HCT116 (cell line): ENCODE data around the gene LFNG. TPM values are rescaled to one million over a fixed set of nuclear protein-coding genes. Genes with fewer than 3 reads are reported as not detected.

Experiments used
- ATAC-seq: fragments of 200-7000 bp; cut with Tn5 transposase; 2 replicates; pipeline ENCODE4 v1.9.1; 2020; ENCODE audit warnings: mild to moderate bottlenecking, moderate library complexity
- BruUV-seq: library from RNA; stranded (reverse); fragments of 400-500 nt; replicated peaks from 2 replicates; lab custom pipeline; 2021; lab: Mats Ljungman, UMichigan
- CTCF ChIA-PET: fragments of 300-600 bp; sonication (Branson Sonifier 250); formaldehyde crosslinking; loops from one replicate; lab custom pipeline; 2021; ENCODE audit warnings: antibody characterized with exemption; lab: Charles Lee
- POLR2A ChIA-PET: fragments of 300-600, 350-600 bp; sonication (Branson Sonifier 250); formaldehyde crosslinking; loops from one replicate; lab custom pipeline; 2021; ENCODE audit warnings: antibody characterized with exemption; lab: Charles Lee
- RAD21 ChIA-PET, 2 experiments: fragments of 300-600 bp; sonication (Branson Sonifier 250); formaldehyde crosslinking; loops; one replicate each; lab custom pipeline; 2023; ENCODE audit warnings: low total read pairs in 2 of 2; ENCODE audit not compliant: uncharacterized antibody in 2 of 2, unreplicated experiment in 2 of 2, low non-redundant PET in 1 of 2; lab: Charles Lee
- DNase-seq: peaks from one replicate; pipeline ENCODE4 v3.0.0-alpha.2; 2010; ENCODE audit warnings: low read depth, low spot score
- H2AFZ ChIP-seq: fragments of 200-600 bp; shearing (Covaris generic), sonication (generic); 2 replicates; pipeline ENCODE4 v1.6.1; 2017; ENCODE audit warnings: low read depth, mixed run types, mixed read lengths, antibody characterized with exemption, low read length; ENCODE audit not compliant: poor library complexity, severe bottlenecking
- H3K27ac ChIP-seq: 2 replicates; pipeline ENCODE4 v1.5.1; 2012; ENCODE audit warnings: low read depth, low read length
- H3K27me3 ChIP-seq: fragments of 200-600 bp; sonication (generic); 2 replicates; pipeline ENCODE4 v1.6.1; 2016; ENCODE audit warnings: mixed run types, low read length, mixed read lengths; ENCODE audit not compliant: insufficient read depth
- H3K36me3 ChIP-seq, 2 experiments: fragments of 200-500 bp in 1 of 2; fragments of 200-600 bp in 1 of 2; sonication (Bioruptor generic) in 1 of 2; sonication (generic) in 1 of 2; 2 replicates each; pipeline versions ENCODE4 v1.5.1 to v1.6.1; 2014 to 2016; ENCODE audit warnings: low read length in 2 of 2, inconsistent platforms in 1 of 2, mixed read lengths in 1 of 2, mixed run types in 1 of 2; ENCODE audit not compliant: insufficient read depth in 2 of 2, control insufficient read depth in 1 of 2
- H3K4me1 ChIP-seq, 2 experiments: fragments of 200-600 bp in 1 of 2; sonication (generic) in 1 of 2; 2 replicates each; pipeline versions ENCODE4 v1.5.1 to v1.6.1; 2012 to 2017; ENCODE audit warnings: low read length in 2 of 2, inconsistent platforms in 1 of 2, mild to moderate bottlenecking in 1 of 2, mixed read lengths in 1 of 2, mixed run types in 1 of 2, moderate library complexity in 1 of 2; ENCODE audit not compliant: insufficient read depth in 2 of 2, control insufficient read depth in 1 of 2
- H3K4me2 ChIP-seq: fragments of 200-600 bp; sonication (generic); 2 replicates; pipeline ENCODE4 v1.6.1; 2017; ENCODE audit warnings: mixed run types, low read length, mixed read lengths
- H3K4me3 ChIP-seq, 2 experiments: fragments of 200-600 bp in 1 of 2; sonication (generic) in 1 of 2; replicated peaks in 1 of 2; 2 replicates each; pipeline ENCODE4 v1.5.1; 2011 to 2016; ENCODE audit warnings: low read length in 2 of 2, control low read depth in 1 of 2, low read depth in 1 of 2, mild to moderate bottlenecking in 1 of 2, mixed read lengths in 1 of 2, mixed run types in 1 of 2
- H3K79me2 ChIP-seq: fragments of 200-600 bp; sonication (generic); 2 replicates; pipeline ENCODE4 v1.6.1; 2017; ENCODE audit warnings: mild to moderate bottlenecking, mixed run types, low read length, moderate library complexity, mixed read lengths; ENCODE audit not compliant: insufficient read depth
- H3K9ac ChIP-seq: fragments of 200-600 bp; sonication (generic); 2 replicates; pipeline ENCODE4 v1.6.1; 2016; ENCODE audit warnings: low read length, mixed read lengths
- H3K9me2 ChIP-seq: fragments of 200-600 bp; sonication (generic), shearing (Covaris generic); 2 replicates; pipeline ENCODE4 v1.6.1; 2017; ENCODE audit warnings: mixed run types, mild to moderate bottlenecking, moderate library complexity; ENCODE audit not compliant: insufficient read depth
- H3K9me3 ChIP-seq, 2 experiments: fragments of 200-500 bp in 1 of 2; fragments of 200-600 bp in 1 of 2; sonication (Bioruptor generic) in 1 of 2; sonication (generic) in 1 of 2; 2 replicates each; pipeline ENCODE4 v1.6.1; 2014 to 2017; ENCODE audit warnings: low read length in 2 of 2, mixed read lengths in 2 of 2, inconsistent platforms in 1 of 2, low read depth in 1 of 2, mild to moderate bottlenecking in 1 of 2, mixed run types in 1 of 2, moderate library complexity in 1 of 2; ENCODE audit not compliant: control insufficient read depth in 1 of 2, insufficient read depth in 1 of 2
- H4K20me1 ChIP-seq: fragments of 200-600 bp; sonication (generic), shearing (Covaris generic); 2 replicates; pipeline ENCODE4 v1.6.1; 2017; ENCODE audit warnings: mixed run types, mild to moderate bottlenecking, moderate library complexity; ENCODE audit not compliant: insufficient read depth
- CEBPB ChIP-seq: IDR thresholded peaks from 2 replicates; pipeline ENCODE4 v1.6.1; 2012; ENCODE audit warnings: low read depth
- EGR1 ChIP-seq: IDR thresholded peaks from 2 replicates; pipeline ENCODE4 v1.6.1; 2012; ENCODE audit warnings: low read depth
- EZH2phosphoT487 ChIP-seq: fragments of 200-600 bp; IDR thresholded peaks from 2 replicates; pipeline ENCODE4 v1.6.1; 2018; ENCODE audit warnings: antibody characterized with exemption, borderline replicate concordance
- POLR2AphosphoS5 ChIP-seq: IDR thresholded peaks from 2 replicates; pipeline ENCODE4 v1.6.1; 2011; ENCODE audit warnings: mild to moderate bottlenecking, low read depth, low read length, moderate library complexity
- SRF ChIP-seq: IDR thresholded peaks from 2 replicates; pipeline ENCODE4 v1.6.1; 2012; ENCODE audit warnings: low read depth
- TCF7L2 ChIP-seq: IDR thresholded peaks from 2 replicates; pipeline ENCODE4 v1.7.0; 2011; ENCODE audit warnings: borderline replicate concordance, inconsistent platforms; ENCODE audit not compliant: insufficient read depth, insufficient read length; ENCODE audit errors: extremely low read depth
- YY1 ChIP-seq: IDR thresholded peaks from 2 replicates; pipeline ENCODE4 v1.6.1; 2011; ENCODE audit warnings: low read length, low read depth, moderate library complexity, mild to moderate bottlenecking; ENCODE audit not compliant: insufficient replicate concordance; ENCODE audit errors: extremely low read depth
- intact Hi-C: fragments of 100-400 bp; cut with micrococcal nuclease; formaldehyde crosslinking; loops from 2 replicates; pipeline ENCODE4 v1.10.0; 2022
- total RNA-seq: library from RNA; stranded (reverse); gene quantifications from one replicate; pipeline ENCODE4 v1.2.1, GENCODE V29; 2021; ENCODE audit not compliant: unreplicated experiment
- TF ChIP-seq, protein P1 (sequence below): IDR thresholded peaks from 2 replicates; pipeline ENCODE4 v1.6.1; 2012
- TF ChIP-seq, protein P2 (sequence below): IDR thresholded peaks from 2 replicates; pipeline ENCODE4 v1.6.1; 2012; ENCODE audit warnings: low read depth
- TF ChIP-seq, protein P3 (sequence below): IDR thresholded peaks from 2 replicates; pipeline ENCODE4 v1.6.1; 2012

Gene LFNG
- total RNA-seq, 1 experiment from 2014 or later: 14.3 TPM

DNA sequence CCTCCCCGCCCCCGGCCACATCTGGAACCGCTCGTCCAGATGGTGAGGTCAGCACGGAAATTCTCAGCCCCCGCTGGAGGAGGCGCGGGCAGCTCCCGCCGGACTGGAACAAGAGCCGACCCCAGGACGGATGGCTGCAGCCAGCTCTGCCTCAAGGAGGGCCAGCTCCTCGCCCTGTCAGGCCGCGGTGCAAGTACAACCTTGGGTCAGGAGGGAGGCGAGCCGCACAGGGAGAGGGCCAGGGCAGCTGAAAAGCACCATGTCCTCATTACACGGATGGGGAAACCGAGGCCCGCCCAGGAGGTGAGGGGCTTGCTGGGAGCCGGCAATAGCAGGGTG, 39.5 kb upstream of the LFNG start:
- Histone ChIP-seq H3K9me3 (peaks cover 3 to 12% of the 10 kb centered on the region in 2 experiments; a peak in 2 of 4 replicates), H3K9me2 (no peaks in the 10 kb centered on the region), H2AFZ (no peak overlapping the region), H3K4me2 (no peak overlapping the region), H3K79me2 (no peaks in the 10 kb centered on the region), H3K4me1 (peaks cover 7 to 11% of the 10 kb centered on the region in 2 experiments; a peak in 2 of 4 replicates), H3K9ac (no peak overlapping the region), H4K20me1 (no peaks in the 10 kb centered on the region), H3K27me3 (no peaks in the 10 kb centered on the region), H3K4me3 (no peak overlapping the region), H3K36me3 (no peaks in the 10 kb centered on the region), H3K27ac (no peak overlapping the region)
- no peak for ATAC-seq
- intact Hi-C loops: no loop called here
- POLR2A ChIA-PET: interaction anchor here (1.9 kb wide), 1 partner anchor 11 kb away, joined by 4 read pairs; no protein-coding TSS in a partner anchor
- CTCF ChIA-PET: interaction anchor here (2.5 kb wide), 1 partner anchor 11 kb away, joined by 10 read pairs; no protein-coding TSS in a partner anchor
- no peak for TF ChIP-seq SRF
- TF ChIP-seq, protein P1, sequence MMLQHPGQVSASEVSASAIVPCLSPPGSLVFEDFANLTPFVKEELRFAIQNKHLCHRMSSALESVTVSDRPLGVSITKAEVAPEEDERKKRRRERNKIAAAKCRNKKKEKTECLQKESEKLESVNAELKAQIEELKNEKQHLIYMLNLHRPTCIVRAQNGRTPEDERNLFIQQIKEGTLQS: no peak
- TF ChIP-seq CEBPB: no peak
- TF ChIP-seq, protein P2, sequence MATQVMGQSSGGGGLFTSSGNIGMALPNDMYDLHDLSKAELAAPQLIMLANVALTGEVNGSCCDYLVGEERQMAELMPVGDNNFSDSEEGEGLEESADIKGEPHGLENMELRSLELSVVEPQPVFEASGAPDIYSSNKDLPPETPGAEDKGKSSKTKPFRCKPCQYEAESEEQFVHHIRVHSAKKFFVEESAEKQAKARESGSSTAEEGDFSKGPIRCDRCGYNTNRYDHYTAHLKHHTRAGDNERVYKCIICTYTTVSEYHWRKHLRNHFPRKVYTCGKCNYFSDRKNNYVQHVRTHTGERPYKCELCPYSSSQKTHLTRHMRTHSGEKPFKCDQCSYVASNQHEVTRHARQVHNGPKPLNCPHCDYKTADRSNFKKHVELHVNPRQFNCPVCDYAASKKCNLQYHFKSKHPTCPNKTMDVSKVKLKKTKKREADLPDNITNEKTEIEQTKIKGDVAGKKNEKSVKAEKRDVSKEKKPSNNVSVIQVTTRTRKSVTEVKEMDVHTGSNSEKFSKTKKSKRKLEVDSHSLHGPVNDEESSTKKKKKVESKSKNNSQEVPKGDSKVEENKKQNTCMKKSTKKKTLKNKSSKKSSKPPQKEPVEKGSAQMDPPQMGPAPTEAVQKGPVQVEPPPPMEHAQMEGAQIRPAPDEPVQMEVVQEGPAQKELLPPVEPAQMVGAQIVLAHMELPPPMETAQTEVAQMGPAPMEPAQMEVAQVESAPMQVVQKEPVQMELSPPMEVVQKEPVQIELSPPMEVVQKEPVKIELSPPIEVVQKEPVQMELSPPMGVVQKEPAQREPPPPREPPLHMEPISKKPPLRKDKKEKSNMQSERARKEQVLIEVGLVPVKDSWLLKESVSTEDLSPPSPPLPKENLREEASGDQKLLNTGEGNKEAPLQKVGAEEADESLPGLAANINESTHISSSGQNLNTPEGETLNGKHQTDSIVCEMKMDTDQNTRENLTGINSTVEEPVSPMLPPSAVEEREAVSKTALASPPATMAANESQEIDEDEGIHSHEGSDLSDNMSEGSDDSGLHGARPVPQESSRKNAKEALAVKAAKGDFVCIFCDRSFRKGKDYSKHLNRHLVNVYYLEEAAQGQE: no peak
- TF ChIP-seq YY1: no peak
- TF ChIP-seq TCF7L2: no peak
- TF ChIP-seq, protein P3, sequence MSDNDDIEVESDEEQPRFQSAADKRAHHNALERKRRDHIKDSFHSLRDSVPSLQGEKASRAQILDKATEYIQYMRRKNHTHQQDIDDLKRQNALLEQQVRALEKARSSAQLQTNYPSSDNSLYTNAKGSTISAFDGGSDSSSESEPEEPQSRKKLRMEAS: no peak
- TF ChIP-seq EGR1: no peak
- TF ChIP-seq POLR2AphosphoS5: no peak
- no peak for TF ChIP-seq EZH2phosphoT487
- RAD21 ChIA-PET: no interaction called here
- no TSS peak for BruUV-seq
- DNase-seq: no peak
